ENCODE results near the gene TPCN1.
"Not testable (repeated sequence)": the region's sequence is repeated elsewhere in the genome, so short reads cannot be mapped to it uniquely, and the experiment has no call there.

The TPCN1 gene

DNA sequence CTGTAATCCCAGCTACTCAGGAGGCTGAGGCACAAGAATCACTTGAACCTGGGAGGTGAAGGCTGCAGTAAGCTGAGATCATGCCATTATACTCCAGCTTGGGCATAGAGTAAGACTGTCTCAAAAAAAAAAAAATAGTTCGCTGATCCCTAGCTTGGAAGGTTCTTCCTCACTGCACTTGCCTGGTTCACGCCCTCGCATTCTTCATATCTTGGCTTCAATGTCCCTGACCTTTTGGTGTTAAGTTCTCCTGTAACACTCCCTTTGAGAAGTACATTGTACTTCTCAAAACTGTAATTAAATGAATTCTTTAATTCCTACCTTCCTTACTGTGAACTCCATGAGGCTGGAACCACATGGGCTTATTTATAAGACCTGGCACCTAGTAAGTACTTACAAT, 16.5 kb upstream of the TPCN1 start:
- Histone ChIP-seq H3K36me3 (ENCODE audit: control insufficient read depth, insufficient read depth, low read length) (no peaks in the 10 kb centered on the region), H3K27me3 (replicated peaks; ENCODE audit: control insufficient read depth, insufficient read depth, low read length, poor library complexity, severe bottlenecking) (no peaks in the 10 kb centered on the region), H3K4me1 (ENCODE audit: control insufficient read depth, insufficient read depth, low read length, poor library complexity, severe bottlenecking) (peaks cover 21% of the 10 kb centered on the region), H3K27ac (ENCODE audit: insufficient read depth, low read length, poor library complexity, severe bottlenecking) (no peak overlapping the region), H3K9me3 (ENCODE audit: control insufficient read depth, low read length) (no peaks in the 10 kb centered on the region), H3K4me3 (ENCODE audit: insufficient read depth, low read depth, low read length, poor library complexity, severe bottlenecking) (no peak overlapping the region)
- DNase-seq, result no peak

DNA sequence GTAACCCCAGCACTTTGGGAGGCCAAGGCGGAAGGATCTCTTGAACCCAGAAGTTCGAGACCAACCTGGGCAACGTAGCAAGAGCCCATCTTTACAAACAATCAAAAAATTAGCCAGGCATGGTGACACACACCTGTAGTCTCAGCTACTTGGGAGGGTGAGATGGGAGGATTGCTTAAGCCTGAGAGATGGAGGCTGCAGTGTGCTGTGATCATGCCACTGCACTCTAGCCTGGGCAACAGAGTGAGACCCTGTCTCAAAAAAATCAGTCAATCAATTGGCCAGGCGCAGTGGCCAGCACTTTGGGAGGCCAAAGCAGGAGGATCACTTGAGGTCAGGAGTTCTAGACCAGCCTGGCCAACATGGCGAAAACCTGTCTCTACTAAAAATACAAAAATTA, 14.5 kb upstream of the TPCN1 start:
- H3K27me3 ChIP-seq (replicated peaks; ENCODE audit: control insufficient read depth, insufficient read depth, low read length, poor library complexity, severe bottlenecking); DNase-seq; H3K36me3 ChIP-seq (ENCODE audit: control insufficient read depth, insufficient read depth, low read length); H3K9me3 ChIP-seq (ENCODE audit: control insufficient read depth, low read length); H3K27ac ChIP-seq (ENCODE audit: insufficient read depth, low read length, poor library complexity, severe bottlenecking); H3K4me3 ChIP-seq (ENCODE audit: insufficient read depth, low read depth, low read length, poor library complexity, severe bottlenecking): not testable (repeated sequence)
- peaks cover 24% of the 10 kb centered on the region for H3K4me1 ChIP-seq (ENCODE audit: control insufficient read depth, insufficient read depth, low read length, poor library complexity, severe bottlenecking)

DNA sequence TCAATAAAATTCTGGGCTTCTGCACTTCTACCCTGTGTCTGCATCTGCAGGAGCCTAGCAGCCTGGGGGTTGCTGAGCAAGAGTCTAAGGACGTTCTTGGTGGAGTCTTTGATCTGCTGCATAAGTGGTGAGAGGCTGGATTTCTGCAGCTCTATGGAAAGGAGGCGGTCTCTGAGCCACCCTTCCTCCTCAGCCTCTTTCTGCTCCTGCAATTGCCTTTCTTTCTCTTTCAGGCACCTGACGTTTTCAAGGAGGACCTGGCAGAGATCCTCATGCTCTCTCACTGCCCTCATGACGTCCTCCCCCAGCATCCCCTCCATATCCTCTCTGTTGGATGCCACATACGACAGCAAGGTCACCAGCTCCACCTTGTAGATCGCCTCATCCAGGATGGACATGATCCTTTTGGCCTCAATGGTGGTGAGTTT, 13.6 kb upstream of the TPCN1 start:
- peaks cover 24% of the 10 kb centered on the region for H3K4me1 ChIP-seq (ENCODE audit: control insufficient read depth, insufficient read depth, low read length, poor library complexity, severe bottlenecking)
- H3K27me3 ChIP-seq (replicated peaks; ENCODE audit: control insufficient read depth, insufficient read depth, low read length, poor library complexity, severe bottlenecking), result no peaks in the 10 kb centered on the region
- peak overlapping the region; percentile 58 for H3K27ac ChIP-seq (ENCODE audit: insufficient read depth, low read length, poor library complexity, severe bottlenecking)
- H3K36me3 ChIP-seq (ENCODE audit: control insufficient read depth, insufficient read depth, low read length), result no peaks in the 10 kb centered on the region
- no peak for DNase-seq
- no peaks in the 10 kb centered on the region for H3K9me3 ChIP-seq (ENCODE audit: control insufficient read depth, low read length)
- H3K4me3 ChIP-seq (ENCODE audit: insufficient read depth, low read depth, low read length, poor library complexity, severe bottlenecking), result no peak overlapping the region

DNA sequence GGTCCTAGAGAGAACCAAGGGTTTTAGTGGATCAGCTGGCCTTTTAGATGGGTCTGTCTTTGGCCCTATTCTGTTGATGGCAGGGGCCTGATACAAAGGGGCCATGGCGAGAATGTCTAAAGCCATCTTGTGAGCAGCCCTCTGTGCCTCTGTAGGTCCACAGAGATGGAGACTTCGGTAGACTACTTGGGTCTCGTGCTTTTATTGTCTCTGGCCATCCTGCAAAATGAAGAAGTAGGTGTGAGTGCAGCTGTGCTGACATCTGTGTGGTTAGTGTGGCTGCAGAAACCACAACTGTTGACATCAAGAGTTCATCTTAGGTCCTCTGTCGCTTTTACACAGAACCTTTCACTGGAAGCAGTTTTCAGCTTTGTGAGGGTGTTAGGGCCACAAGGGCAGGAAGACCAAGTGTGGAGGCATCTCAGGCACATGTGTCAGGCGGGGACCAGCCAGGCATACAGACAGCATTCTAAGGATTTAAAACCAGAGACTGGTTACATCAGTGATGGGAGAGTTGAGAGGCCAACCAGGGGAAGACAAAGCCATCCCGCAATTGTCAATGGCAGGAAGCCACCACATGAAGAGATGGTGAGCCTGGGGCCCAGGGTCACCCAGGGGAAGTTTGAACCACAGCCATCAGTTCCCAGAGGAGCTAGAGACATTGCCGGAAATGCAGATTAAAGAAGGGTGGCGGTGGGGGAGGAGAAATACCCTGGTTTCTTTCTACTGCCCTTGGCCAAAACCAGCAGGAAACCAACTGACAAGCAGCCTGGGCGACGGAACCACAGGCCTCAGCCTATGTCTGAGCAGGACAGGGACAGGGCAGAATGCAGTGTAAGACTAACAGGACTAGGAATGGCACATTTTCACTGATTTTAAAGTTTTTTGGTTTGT, 13.0 kb upstream of the TPCN1 start:
- Histone ChIP-seq H3K27me3 (replicated peaks; ENCODE audit: control insufficient read depth, insufficient read depth, low read length, poor library complexity, severe bottlenecking) (no peaks in the 10 kb centered on the region), H3K27ac (ENCODE audit: insufficient read depth, low read length, poor library complexity, severe bottlenecking) (peak overlapping the region; percentile 58), H3K36me3 (ENCODE audit: control insufficient read depth, insufficient read depth, low read length) (no peaks in the 10 kb centered on the region), H3K4me1 (ENCODE audit: control insufficient read depth, insufficient read depth, low read length, poor library complexity, severe bottlenecking) (peaks cover 24% of the 10 kb centered on the region), H3K4me3 (ENCODE audit: insufficient read depth, low read depth, low read length, poor library complexity, severe bottlenecking) (no peak overlapping the region), H3K9me3 (ENCODE audit: control insufficient read depth, low read length) (no peaks in the 10 kb centered on the region)
- peak; percentile 34 to 51 (median 44) for DNase-seq

DNA sequence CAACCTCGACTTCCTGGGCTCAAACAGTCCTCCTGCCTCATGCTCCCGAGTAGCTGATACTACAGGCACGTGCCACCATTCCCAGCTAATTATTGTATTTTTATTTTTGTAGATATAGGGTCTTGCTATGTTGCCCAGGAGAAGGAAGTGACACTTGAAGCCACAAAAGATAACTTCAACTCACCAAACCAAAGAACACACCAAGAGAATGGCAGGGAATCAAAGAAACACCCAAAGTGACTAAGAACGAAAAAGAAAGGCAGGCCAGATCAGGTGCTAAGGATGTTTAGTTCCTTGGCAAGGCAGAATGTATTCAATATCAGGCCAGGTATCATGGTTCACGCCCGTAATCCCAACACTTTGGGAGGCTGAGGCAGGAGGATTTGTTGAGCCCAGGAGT, 10.1 kb upstream of the TPCN1 start:
- no peak for DNase-seq
- Histone ChIP-seq H3K36me3 (ENCODE audit: control insufficient read depth, insufficient read depth, low read length) (no peaks in the 10 kb centered on the region), H3K27ac (ENCODE audit: insufficient read depth, low read length, poor library complexity, severe bottlenecking) (no peak overlapping the region), H3K9me3 (ENCODE audit: control insufficient read depth, low read length) (no peaks in the 10 kb centered on the region), H3K4me3 (ENCODE audit: insufficient read depth, low read depth, low read length, poor library complexity, severe bottlenecking) (no peak overlapping the region), H3K4me1 (ENCODE audit: control insufficient read depth, insufficient read depth, low read length, poor library complexity, severe bottlenecking) (peaks cover 24% of the 10 kb centered on the region), H3K27me3 (replicated peaks; ENCODE audit: control insufficient read depth, insufficient read depth, low read length, poor library complexity, severe bottlenecking) (no peaks in the 10 kb centered on the region)

DNA sequence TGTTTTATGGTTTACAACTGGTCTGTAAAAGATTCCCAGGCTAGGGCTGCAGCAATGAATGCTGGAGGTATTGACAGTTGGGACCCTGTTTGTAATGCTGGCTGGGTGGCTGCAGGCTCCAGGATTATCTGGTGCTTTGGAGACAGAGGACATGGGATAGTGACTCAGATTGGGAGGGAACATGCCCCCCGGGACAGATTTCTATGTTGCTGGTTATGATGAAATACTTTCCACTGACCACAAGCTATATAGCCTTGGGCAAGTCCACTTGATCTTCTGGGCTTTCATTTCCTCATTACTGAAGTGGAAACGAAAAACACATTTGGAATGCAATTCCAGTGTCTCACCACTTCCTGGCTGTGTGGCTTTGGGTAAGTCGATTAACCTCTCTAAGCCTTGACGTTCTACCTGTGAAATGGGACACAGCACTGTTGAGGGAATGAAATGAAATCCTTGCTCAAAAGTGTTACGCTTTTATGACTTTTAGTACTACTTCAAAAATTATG, 6.3 kb upstream of the TPCN1 start:
- H3K27ac ChIP-seq (ENCODE audit: insufficient read depth, low read length, poor library complexity, severe bottlenecking), result no peak overlapping the region
- no peak for DNase-seq

DNA sequence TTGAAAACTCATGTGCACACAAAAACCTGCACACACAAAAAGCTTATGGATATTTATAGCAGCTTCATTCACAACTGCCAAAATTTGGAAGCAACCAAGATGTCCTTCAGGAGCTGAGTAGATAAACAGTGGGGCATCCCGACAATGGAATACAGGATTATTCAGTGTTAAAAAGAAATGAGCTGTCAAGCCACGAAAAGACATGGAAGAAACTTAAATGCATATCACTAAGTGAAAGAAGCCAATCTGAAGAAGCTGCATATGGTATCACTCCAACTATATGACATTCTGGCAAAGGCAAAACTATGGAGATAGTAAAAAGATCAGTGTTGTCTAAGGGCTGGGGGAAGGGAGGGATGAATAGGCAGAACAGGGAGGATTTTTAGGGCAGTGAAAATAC, 5.2 kb upstream of the TPCN1 start:
- Histone ChIP-seq H3K36me3 (ENCODE audit: control insufficient read depth, insufficient read depth, low read length) (no peaks in the 10 kb centered on the region), H3K4me3 (ENCODE audit: insufficient read depth, low read depth, low read length, poor library complexity, severe bottlenecking) (no peak overlapping the region), H3K27ac (ENCODE audit: insufficient read depth, low read length, poor library complexity, severe bottlenecking) (no peak overlapping the region), H3K4me1 (ENCODE audit: control insufficient read depth, insufficient read depth, low read length, poor library complexity, severe bottlenecking) (peaks cover 5% of the 10 kb centered on the region), H3K27me3 (replicated peaks; ENCODE audit: control insufficient read depth, insufficient read depth, low read length, poor library complexity, severe bottlenecking) (no peaks in the 10 kb centered on the region), H3K9me3 (ENCODE audit: control insufficient read depth, low read length) (no peaks in the 10 kb centered on the region)
- DNase-seq, result no peak

More for the DNA sequence above, 6.3 kb upstream of the TPCN1 start:
- no peaks in the 10 kb centered on the region for H3K9me3 ChIP-seq (ENCODE audit: control insufficient read depth, low read length)
- H3K36me3 ChIP-seq (ENCODE audit: control insufficient read depth, insufficient read depth, low read length), result no peaks in the 10 kb centered on the region
- no peak overlapping the region for H3K4me3 ChIP-seq (ENCODE audit: insufficient read depth, low read depth, low read length, poor library complexity, severe bottlenecking)
- H3K4me1 ChIP-seq (ENCODE audit: control insufficient read depth, insufficient read depth, low read length, poor library complexity, severe bottlenecking), result peaks cover 1% of the 10 kb centered on the region
- no peaks in the 10 kb centered on the region for H3K27me3 ChIP-seq (replicated peaks; ENCODE audit: control insufficient read depth, insufficient read depth, low read length, poor library complexity, severe bottlenecking)

DNA sequence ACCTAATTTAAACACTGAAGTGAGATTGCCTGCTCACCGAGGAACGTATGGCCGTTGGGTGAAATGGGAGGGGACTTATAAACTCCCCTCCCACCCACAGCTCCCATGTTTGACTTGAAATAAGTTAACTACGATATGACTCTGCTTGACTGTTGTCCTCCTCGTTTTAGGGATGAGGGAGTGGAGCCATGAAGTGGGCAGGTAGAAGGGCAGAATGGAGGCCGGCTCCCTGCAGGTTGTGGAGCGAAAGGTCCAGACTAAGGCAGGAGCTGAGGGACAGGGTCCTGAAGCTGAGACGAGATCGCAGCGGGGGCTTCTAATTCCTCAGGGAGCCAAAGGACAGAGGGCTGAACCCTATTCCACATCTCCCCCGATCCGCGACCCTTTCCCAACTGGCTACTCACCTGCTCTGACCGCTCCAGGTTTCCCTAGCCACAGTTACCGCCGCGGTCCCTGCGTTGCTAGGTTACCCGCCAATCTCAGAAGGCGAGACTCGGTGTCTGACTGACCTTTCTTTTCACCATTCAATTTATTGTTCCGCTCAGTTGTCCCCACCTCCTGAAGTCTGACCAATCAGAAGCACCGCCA, 577 bp upstream of the TPCN1 start:
- H3K27me3 ChIP-seq (replicated peaks; ENCODE audit: control insufficient read depth, insufficient read depth, low read length, poor library complexity, severe bottlenecking), result no peaks in the 10 kb centered on the region
- no peaks in the 10 kb centered on the region for H3K36me3 ChIP-seq (ENCODE audit: control insufficient read depth, insufficient read depth, low read length)
- peaks cover 15% of the 10 kb centered on the region for H3K4me1 ChIP-seq (ENCODE audit: control insufficient read depth, insufficient read depth, low read length, poor library complexity, severe bottlenecking)
- peak overlapping the region; percentile 59 for H3K4me3 ChIP-seq (ENCODE audit: insufficient read depth, low read depth, low read length, poor library complexity, severe bottlenecking)
- H3K27ac ChIP-seq (ENCODE audit: insufficient read depth, low read length, poor library complexity, severe bottlenecking), result peak overlapping the region; percentile 54
- no peaks in the 10 kb centered on the region for H3K9me3 ChIP-seq (ENCODE audit: control insufficient read depth, low read length)
- no peak for DNase-seq

DNA sequence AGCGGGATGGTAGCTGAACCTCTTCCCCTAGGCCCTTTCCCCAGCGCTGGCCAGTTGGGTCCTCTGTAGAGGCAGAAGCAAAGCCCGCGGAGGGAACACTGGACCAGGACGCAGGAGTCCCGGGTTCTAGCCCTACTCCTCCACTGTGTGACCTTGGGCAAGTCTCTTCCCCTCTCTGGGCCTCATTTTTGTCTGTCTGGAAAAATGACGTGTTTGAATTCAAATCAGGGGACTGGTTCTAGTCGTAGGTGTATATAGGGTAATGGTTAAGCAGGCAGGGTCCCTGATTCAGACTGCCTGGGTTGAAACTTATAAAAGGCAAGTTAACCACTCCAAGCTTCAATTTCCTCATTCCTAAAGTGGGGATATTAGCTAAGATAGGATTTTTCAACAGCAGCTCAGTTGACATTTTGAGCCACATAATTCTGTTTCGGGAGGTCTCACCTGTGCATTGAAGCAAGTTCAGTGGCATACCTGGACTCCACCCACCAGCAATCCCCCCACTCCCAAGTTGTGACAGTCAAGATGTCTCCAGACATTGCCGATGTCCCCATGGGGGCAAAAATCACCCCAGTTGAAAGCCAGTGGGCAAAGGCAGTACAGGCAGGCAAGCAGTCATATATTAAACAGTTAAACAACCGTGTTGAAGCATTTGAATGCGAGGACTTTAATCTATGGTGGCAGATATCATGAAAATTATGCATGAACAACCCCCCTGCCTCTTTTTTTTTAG, 899 bp downstream of the TPCN1 start:
- H3K9me3 ChIP-seq (ENCODE audit: control insufficient read depth, low read length), result no peaks in the 10 kb centered on the region
- H3K36me3 ChIP-seq (ENCODE audit: control insufficient read depth, insufficient read depth, low read length), result peaks cover 2% of the 10 kb centered on the region
- peak overlapping the region; percentile 67 for H3K27ac ChIP-seq (ENCODE audit: insufficient read depth, low read length, poor library complexity, severe bottlenecking)
- H3K4me1 ChIP-seq (ENCODE audit: control insufficient read depth, insufficient read depth, low read length, poor library complexity, severe bottlenecking), result peaks cover 15% of the 10 kb centered on the region
- peak overlapping the region; percentile 63 for H3K4me3 ChIP-seq (ENCODE audit: insufficient read depth, low read depth, low read length, poor library complexity, severe bottlenecking)
- H3K27me3 ChIP-seq (replicated peaks; ENCODE audit: control insufficient read depth, insufficient read depth, low read length, poor library complexity, severe bottlenecking), result no peaks in the 10 kb centered on the region
- no peak for DNase-seq

Measured in effector memory CD4-positive, alpha-beta T cell (primary cell).